ENCODE measurements around the gene RNF166.
A peak's percentile ranks its signal among the peaks of the same experiment; 100 is the strongest.
"Not testable (repeated sequence)": the region's sequence is repeated elsewhere in the genome, so short reads cannot be mapped to it uniquely, and the experiment has no call there.

The RNF166 gene

DNA sequence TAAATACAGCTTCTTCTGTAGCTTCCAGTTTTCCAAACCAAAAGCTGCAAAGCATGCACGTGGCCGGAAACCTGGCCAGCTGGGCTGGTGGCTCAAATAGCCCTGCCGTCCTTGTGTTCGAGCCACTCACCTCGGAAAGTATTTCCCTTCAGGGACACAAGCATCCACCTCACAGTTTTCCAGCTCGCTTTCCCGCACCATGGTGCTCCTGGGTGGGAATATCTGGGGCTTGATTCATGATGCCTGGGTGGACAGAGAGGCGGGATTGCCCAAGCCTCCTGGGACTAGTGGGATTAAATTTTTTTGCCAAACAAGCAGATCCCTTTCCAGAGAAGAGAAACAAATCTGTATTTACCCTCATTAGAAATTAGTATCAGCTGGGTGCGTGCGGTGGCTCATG lies 36.2 kb downstream of the RNF166 start:
- DNase-seq, result no peak

DNA sequence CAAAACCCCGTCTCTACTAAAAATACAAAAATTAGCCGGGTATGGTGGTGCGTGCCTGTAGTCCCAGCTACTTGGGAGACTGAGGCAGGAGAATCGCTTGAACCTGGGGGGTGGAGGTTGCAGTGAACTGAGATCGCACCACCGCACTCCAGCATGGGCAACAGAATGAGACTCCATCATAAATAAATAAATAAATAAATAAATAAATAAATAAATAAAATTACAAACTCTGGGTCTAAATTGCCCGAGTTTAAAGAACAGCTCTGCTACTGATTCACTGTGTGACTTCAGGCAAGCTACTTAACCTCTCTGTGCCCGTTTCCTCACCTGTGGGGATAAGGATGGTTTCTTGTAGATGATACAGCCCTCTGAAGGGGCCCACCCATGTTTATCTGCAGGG lies 36.7 kb downstream of the RNF166 start:
- not testable (repeated sequence) for DNase-seq

DNA sequence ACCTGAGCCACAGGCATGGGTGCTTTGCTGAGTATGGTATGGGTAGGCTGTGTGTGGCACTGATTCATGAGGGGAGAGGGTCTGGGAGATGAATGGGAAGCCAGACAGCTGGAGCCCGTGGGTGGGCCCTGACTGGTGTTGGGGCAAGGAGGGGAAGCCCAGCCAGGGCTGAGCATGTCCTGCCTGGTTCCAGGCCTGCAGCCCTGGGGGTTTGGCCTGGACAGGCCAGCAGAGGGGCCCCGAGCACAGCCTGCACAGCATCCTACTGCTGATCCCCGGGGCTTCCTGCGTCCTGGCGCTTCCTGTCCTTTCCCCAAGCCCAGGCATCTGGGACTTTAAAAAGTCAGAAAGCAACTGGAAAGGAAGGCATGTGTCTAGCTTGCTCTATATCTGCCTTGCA lies 38.7 kb downstream of the RNF166 start:
- DNase-seq, result no peak

DNA sequence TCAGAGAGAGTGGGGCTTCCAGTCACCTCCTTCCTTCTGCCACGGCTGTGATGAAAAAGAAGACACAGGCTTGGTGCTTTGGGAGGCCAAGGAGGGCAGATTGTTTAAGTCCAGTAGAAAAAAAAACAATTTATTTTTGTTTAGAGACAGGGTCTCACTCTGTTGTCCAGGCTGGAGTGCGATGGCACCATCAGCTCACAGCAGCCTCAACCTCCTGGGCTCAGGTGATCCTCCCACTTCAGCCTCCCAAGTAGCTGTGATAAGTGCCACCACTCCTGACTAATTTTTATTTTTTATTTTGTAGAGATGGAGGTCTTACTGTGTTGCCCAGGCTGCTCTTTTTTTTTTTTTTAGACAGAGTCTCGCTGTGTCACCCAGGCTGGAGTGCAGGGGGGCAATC lies 40.6 kb downstream of the RNF166 start:
- DNase-seq, result no peak

DNA sequence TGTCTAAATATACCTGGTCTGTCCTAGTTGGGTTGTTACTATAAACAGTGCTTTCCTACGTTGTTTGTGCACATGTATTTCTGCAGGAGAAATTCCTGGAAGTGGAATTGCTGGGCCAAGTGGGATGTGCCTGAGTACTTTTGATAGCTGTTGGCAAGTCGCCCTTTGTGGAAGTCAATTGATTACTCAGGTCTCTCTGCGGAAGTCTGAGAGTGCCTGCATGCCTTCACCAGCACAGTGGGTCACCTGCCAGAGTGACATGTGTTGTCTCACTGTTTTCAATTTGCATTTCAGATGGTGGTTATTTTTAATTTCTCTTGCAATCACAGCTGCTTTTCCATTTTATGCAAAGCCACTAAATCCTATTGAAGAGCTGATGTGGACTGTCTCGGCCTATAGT lies 41.1 kb downstream of the RNF166 start:
- DNase-seq, result no peak

DNA sequence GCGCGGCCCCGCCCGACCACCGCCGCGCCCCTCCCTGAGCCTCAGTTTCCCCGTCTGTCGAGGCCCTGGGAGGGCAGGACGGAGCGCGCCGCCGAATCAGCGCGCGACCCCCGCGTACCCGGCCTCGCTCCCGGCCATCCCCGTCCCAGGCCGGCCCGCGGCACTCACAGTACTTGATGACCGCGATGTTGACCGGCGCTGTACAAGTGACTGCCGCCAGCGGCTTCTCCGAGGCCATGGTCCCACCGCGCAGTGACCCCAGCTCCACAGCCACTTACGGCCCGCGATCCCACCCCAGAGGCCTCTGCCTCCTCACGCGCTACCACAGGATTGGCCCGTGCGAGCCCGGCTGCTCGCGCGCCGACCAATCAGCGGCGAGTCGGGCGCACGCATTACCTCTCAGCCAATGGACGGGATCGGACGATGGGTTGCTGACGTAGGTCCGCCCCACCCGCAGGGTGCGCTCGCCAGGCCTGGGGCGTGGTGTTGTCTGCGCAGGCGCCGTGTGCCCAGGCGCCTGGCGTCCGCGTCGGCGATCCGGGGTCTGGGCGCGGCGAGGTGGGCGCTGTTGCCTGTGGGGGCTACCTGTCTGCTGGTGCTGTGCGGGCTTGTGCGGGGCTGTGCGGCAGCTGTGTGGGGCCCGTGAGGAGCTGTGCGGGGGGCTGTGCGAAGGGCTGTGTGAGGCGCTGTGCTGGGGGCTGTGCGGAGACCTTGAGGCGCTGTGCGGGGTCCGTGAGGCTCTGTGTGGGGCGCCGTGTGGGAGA lies 43.2 kb downstream of the RNF166 start, which contains the start of gene MVD:
MVD (minus strand) TSS at position 249 of the 764 bp plus-strand sequence; CDS start at position 238, 11 bp downstream.
- DNase-seq, result peak; percentile 90 to 96 (median 92)

DNA sequence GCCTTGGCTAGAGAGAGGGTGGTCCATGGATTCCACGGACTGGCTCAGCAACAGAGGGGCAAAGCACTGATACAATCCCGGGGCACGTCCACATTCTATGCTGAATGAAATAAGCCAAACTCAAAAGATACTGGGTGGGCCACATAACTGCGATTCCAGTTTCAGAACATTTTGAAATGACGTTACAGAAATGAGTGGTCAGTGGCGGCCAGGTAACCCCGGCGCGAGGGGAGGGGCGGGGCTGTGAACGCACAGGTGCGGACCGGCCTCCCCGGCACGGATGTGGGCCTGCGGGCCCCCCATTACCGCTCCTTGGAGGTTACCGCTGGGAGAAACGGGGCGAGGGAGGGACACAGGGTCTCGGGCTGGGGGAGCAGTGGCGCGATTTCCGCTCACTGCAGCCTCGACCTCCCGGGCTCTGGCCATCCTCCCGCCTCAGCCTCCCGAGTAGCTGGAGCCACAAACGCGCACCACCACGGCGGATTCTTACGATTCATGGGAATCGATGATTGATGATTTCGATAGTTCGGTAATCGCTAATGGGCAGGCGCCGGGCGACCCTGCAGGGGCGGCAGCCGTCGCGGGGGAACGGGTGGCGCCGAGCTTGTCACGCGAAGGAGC lies 43.9 kb downstream of the RNF166 start:
- DNase-seq, result no peak

DNA sequence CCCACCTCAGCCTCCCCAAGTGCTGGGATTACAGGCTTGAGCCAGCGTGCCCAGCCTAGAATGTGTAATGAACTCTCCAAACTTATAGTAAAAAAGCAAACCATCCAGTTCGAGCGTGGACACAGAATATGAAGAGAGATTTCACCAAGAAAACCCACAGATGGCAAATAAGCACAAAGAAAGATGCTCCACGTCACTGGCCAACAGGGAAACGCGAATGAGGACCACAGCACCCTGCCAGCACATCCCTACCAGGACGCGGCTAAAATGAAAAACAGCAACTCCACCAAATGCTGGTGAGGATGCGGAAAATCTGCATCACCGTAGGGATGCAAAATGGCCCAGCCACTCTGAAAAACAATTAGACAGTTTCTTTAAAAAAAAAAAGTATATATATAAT lies 44.7 kb downstream of the RNF166 start:
- no peak for DNase-seq

DNA sequence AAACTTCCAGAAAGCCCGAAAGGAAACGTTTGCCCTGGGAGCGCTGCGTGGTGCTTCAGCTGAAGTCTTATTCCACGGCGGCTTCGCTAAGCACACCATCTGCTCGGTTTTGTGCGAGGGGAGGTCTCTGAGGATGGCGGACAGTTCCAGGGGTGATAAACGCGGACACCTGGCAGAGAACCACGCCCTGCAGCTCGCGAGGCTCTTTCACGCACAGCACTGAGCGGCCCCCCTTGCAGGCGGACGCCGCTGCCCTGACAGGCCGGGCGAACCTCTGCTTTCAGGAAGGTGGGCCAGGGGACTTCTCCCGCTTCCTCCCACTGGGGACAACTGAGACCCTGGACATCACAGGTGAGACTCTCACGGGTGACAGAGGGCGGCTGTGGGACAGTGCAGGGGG lies 47.0 kb downstream of the RNF166 start:
- DNase-seq, result no peak

DNA sequence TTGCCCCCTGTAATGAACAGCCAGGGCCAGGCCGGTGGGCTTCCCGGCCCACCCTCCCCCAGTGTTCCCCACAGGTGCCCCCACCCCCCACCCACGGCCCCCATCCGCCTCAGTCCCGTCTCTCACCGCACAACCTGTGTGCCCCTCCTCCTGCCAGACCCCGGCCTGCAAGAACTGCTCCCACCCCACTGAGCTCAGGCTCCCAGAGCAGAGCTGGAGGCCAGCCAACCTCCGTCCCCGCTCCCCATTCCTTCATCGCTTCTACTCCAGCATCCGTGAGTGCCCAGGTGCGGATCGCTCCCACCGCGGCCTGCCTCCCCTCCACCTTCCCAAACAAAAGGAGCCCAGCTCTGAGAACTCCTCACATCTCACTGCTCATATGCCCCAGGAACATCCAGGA lies 47.5 kb downstream of the RNF166 start:
- DNase-seq, result no peak

DNA sequence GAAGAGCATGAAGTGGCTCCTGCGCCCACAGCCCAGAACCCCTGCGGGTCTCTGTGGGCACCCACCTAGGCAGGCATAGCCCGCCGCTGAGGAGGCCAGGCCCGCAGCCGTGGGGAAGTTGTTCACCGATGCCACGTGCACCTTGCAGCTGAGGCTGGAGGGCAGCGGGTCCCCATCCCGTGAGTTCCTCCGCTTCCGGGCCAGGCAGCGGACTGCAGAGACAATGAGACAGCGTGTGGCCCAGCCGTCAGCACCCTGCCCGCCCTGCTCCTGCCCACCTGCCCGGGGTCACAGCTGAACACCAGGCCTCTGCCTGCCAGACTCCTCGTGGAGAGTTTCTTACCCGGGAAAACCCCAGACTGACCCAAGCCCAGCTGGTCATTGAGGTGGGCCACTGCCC lies 48.8 kb downstream of the RNF166 start:
- DNase-seq, result no peak

DNA sequence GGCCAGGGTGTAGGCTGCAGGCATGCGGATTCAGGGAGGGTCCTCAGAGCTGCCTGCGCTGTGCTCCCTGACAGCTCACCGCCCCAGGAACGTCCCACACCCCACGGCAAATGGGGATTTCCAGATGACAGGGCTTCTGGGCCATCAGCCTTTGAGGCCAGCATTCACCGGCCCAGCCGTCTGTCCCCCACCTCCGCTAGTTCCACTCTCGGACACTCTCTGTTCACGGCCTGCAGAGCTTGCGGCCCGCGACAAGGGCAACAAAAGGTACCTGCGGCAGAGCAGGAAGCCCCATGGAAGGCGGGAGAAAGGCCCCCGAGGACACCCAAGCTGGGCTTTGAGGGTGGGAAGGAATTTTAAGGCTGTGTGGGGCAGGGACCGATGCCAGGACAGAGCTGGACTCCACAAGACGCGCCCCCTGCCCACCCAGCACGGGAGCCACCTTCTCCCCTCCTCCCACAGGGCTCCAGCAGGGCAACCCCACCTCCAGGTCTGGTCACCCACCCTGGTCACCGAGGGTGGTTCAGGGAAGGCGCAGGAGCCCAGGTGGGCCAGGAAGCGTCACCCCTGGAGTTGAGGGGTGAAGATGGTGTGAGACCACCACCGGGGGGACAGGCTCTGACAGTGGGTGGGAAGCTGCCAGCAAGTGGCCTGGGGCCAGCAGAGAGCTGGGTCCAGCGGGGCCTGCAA lies 49.8 kb downstream of the RNF166 start:
- no peak for DNase-seq

DNA sequence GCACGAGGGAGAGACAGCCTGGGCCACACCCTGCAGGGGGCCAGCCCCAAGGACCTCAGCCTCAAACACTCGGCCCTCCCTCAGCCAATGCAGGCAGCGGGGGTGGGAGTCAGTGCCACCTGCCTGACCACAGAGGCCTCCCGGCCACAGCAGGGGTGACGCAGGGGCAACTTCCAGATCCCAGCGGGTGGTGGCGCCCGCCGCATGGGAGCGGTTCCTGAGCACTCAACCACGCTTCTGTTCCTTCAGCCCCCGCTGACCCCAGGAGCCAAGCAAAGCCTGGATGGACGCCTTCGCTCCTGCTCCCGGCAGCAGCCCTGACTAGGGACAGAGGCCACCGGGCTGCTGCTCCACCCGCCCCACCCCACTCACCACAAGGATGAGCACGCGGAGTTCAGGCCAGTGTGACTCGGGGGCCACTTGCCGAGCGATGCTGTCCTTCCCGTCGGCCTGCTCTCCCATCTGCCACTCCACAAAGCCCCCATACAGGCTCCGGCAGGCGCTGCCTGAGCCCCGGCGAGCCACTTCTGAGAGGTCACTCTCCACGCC lies 50.4 kb downstream of the RNF166 start:
- no peak for DNase-seq

DNA sequence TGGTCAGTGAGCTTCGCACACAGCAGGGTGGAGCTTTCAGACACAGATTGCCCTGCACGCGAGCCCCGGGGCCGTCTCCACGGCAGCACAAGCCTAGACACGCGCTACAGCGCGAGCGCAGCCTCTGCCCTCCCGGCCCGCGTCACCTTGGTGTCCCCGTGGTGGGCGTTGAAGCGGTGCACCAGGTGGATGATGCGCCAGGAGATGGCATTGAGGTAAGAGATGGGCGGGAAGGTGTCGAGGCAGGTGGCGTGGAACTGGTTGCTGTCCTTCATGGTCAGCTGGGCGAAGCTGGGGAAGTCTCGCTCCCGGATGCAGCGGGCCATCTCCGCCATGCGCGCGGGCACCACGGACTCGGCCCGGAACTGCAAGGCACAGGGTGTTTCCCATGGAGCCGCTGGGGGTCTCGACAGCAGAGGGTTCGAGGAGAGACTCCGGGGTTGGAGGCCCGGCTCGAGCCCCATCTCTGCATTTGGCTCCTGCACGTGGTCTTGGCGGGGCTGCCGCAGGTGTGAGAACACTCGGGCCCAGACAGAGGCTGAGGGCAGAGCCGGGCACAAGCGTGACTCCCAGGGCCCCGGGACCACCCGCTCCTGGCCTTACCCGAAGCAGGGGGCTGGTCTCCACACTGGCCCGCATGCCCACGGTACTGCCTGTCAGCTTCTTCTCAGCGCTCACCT lies 51.0 kb downstream of the RNF166 start:
- DNase-seq, result no peak

DNA sequence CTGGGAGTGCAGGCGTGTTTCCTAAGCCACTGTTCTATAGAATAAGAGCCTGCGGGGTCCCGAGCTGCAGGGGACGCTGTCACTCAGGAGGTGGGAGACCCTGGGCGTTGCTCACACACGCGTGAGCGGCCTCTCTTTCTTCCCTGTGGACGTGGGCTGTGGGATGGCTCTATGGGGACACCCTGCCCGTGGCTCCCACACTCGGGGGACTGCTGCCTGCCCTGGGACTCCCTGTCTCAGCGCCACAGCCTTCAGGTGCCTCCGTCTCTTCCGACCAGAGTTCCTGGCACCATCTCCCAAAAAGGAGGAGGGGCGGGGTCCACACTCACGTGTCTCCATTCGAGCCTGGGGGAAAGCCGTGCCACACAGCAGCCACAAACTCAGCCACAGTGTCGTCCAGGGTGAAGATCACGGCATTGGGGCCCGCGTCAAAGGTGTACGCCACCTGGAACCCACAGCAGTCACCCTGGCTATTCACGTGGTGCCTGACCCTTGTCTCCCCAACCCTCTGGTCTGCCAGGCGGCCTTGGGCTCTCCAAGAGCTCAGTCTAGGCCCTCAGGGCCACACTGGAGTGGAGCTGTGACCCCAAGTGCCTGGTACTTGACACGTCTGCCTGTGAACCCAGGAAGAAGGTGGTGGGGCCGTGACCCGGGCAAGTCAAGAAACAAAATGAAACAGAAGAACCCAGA lies 51.7 kb downstream of the RNF166 start:
- DNase-seq, result no peak

DNA sequence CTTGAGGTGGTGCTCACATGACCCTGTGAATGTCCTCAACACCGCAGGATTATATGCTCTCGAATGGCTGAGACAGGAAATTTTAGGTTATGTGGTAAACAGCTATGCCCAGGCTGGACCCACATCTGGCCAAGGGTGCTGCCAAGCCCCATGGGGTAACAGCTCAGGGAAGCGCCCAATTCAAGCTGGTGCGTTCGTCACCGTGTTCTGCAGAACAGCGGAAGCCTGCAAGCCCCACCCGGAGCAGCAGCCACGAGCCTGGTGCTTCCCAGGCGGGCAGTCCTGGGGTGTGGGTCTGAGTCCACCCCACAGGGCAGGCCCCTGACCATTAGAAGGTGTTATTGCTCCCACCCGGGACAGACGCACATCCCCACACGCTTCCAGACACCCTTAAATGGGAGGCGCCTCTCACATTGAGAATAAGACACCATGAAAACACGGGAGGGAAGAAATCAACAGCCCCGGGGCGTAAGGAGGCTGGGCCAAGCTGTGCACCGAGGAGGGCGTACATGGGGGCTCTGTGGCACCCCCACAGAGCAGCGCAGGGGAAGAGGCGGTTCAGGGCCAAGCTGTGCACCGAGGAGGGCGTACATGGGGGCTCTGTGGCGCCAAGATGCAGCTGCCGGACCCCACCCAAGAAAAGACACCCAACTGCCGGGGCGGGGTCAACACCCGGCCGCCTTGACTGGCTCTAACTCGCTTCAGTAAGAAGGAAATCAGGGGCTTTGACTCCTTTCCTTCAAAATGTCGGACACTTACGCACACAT lies 52.4 kb downstream of the RNF166 start:
- no peak for DNase-seq

DNA sequence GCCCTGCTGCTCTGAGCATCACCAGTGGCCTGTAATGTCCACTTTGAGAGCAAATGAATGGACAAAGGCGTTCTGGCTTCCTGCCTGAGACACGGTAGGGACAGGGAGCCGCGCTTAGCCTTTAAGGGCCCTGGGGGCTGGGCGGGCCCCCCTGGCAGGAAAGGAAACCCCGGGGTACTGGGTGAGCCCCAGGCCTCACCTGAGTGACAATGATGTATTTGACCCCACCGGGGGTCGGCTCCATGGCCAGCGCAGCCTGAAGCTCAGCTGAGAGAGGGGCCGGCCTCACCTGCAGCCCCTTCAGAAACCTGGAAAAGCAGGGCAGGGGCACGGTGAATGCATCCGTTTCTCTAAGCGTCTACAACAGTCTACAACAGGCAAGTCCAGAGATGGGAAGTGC lies 53.1 kb downstream of the RNF166 start:
- DNase-seq, result no peak

DNA sequence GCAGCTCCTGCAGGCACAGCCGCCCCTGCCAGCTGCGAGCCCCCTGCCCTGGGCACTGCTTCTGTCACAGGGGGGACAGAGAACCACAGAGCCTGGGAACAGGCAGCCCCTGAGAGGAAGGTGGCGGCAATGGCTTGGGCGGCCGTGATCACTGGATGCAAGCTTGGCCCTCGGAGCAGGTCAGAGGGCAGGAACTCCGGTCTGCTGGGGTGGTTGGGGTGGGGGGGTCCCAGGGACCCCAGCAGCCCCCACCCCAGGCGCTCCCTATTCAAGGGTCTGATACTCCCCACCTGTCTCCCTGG lies 53.5 kb downstream of the RNF166 start:
- DNase-seq, result no peak

DNA sequence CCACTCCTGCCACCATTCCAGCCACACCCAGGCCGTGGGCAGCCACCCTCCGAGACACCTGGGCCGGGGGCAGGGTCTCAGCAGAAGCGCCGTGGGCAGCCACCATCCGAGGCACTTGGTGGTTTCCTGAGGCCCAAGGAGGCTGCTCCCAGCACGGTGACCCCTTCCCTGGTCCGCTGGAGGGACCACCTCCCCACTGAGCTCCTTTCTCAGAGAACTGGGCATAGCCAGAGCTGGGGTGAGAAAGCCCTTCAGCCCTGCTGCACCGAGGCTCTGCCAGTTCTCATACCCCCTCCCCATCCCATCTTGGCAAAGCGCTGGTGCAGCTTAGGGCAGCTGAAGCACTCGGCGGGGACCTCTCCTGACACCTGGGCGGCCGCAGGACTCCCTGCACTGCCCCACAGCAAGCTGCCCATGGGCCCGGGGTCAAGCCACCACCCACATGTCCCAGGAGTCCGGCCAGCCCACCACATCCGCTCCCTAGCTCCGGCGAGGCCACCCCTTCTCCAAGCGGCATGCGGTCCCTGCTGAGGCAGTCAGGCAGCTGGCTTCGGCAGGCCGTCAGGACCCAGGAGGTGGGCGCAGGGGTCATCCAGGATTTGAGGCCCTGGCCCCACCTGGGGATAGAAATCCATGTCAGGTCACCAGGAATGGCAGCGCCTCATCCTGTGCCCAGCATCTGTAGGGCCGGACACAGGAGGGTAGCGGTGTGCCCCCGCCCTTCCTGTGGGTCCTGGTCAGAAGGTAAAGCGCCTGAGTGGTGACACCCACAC lies 54.0 kb downstream of the RNF166 start:
- no peak for DNase-seq

DNA sequence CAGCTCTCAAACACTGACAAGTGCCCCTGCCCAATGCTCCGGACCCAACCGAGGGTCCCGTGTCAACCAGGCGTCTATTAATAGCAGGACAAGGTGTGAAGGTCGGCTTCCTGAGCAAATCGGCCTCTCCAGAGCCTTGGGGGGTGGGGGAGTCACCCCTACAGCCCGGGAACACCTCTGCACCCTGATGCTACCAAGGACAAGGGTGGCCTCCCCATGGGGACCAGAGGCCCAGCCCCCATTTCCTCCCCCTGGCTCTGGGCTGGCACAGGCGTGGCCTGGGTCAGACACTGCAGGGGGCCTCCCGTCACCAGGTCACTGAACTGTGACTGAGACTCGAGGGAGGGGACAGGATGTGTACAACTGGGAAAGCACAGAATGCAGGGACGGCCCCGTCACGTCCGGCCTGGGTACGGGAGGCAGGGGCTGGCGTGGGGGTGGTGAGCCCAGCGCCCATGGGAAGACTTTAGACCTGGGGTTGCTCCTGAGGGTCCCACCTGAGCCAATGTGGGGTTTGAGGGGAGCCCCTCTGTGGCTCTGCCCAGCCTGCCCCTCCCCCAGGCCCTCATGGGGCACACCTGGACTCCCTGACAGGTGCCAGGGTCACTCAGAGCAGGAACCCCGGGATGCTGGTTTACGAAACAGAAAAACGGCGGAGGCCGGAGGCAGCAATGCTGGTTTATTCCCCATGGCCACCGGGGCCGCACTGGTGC lies 54.8 kb downstream of the RNF166 start:
- DNase-seq, result peak; percentile 28 to 72 (median 62)

Data from stimulated activated naive CD4-positive, alpha-beta T cell (primary cell).